Mesodermal cell (in vitro differentiated cells): ENCODE data around the gene ETV5.

Experiments
- H3K27ac ChIP-seq: 2 replicates; pipeline ENCODE4 v1.7.0; 2013; ENCODE audit warnings: mild to moderate bottlenecking, low read depth, low read length, moderate library complexity; ENCODE audit not compliant: severe bottlenecking
- H3K36me3 ChIP-seq: 2 replicates; pipeline ENCODE4 v1.7.1; 2013; ENCODE audit warnings: mild to moderate bottlenecking, low read length, moderate library complexity; ENCODE audit not compliant: control insufficient read depth, insufficient read depth
- H3K4me1 ChIP-seq: one replicate; pipeline ENCODE4 v1.7.1; 2013; ENCODE audit warnings: mild to moderate bottlenecking, low read length; ENCODE audit not compliant: insufficient read depth, control insufficient read depth, poor library complexity, severe bottlenecking
- H3K4me3 ChIP-seq: 2 replicates; pipeline ENCODE4 v1.7.0; 2013; ENCODE audit warnings: low read length, control low read depth, mild to moderate bottlenecking; ENCODE audit not compliant: insufficient read depth, poor library complexity, severe bottlenecking; ENCODE audit errors: extremely low read depth
- H3K9me3 ChIP-seq: 2 replicates; pipeline ENCODE4 v1.7.1; 2013; ENCODE audit warnings: mild to moderate bottlenecking, low read length, moderate library complexity; ENCODE audit not compliant: control insufficient read depth
- WGBS, 2 experiments: methylation state at CpG; one replicate each; pipeline ENCODE4 v1.1.5; 2013; ENCODE audit warnings: missing lambda C conversion rate in 2 of 2; ENCODE audit not compliant: insufficient coverage in 2 of 2; 5-methylcytosine and 5-hydroxymethylcytosine counted together

ETV5 gene

GRCh38 chr3:186108106-186108940 is 566 bp downstream of the ETV5 start:
- Histone ChIP-seq H3K4me1 (peaks cover 17% of the 10 kb centered on the region), H3K4me3 (peak overlapping the region; percentile 91), H3K9me3 (no peaks in the 10 kb centered on the region), H3K36me3 (peaks cover 11% of the 10 kb centered on the region), H3K27ac (peak overlapping the region; percentile 93)
- WGBS, 2 experiments = 0% methylated on average over 24 to 49 of the region's 69 CpGs

- peak overlapping the region; percentile 91 for H3K4me3 ChIP-seq
- WGBS, 2 experiments = 0 to 2% methylated on average over 15 to 16 of the region's 45 CpGs
- H3K4me1 ChIP-seq = peaks cover 20% of the 10 kb centered on the region
- peak overlapping the region; percentile 93 for H3K27ac ChIP-seq
- H3K36me3 ChIP-seq = peaks cover 19% of the 10 kb centered on the region
- no peaks in the 10 kb centered on the region for H3K9me3 ChIP-seq
Measured at GRCh38 chr3:186107215-186108105, 1.4 kb downstream of the ETV5 start.

GRCh38 chr3:186105543-186105942 is 3.3 kb downstream of the ETV5 start:
- no peak overlapping the region for H3K4me3 ChIP-seq
- H3K36me3 ChIP-seq = peaks cover 36% of the 10 kb centered on the region
- WGBS, 2 experiments = 56 to 88% methylated on average over 1 to 3 of the region's 6 CpGs
- H3K4me1 ChIP-seq = peaks cover 21% of the 10 kb centered on the region
- peak overlapping the region; percentile 59 for H3K27ac ChIP-seq
- no peaks in the 10 kb centered on the region for H3K9me3 ChIP-seq

GRCh38 chr3:186102687-186103086 is 6.2 kb downstream of the ETV5 start:
- Histone ChIP-seq H3K9me3 (no peaks in the 10 kb centered on the region), H3K36me3 (peaks cover 44% of the 10 kb centered on the region), H3K4me3 (no peak overlapping the region), H3K27ac (no peak overlapping the region), H3K4me1 (peaks cover 45% of the 10 kb centered on the region)
- WGBS, 2 experiments = 81 to 82% methylated on average over 3 to 4 of the region's 4 CpGs

GRCh38 chr3:186100398-186100797 is 8.5 kb downstream of the ETV5 start:
- H3K4me3 ChIP-seq = no peak overlapping the region
- no peaks in the 10 kb centered on the region for H3K9me3 ChIP-seq
- H3K27ac ChIP-seq = no peak overlapping the region
- peaks cover 52% of the 10 kb centered on the region for H3K36me3 ChIP-seq
- H3K4me1 ChIP-seq = peaks cover 57% of the 10 kb centered on the region
- WGBS, 2 experiments = 100% methylated on average over 2 of the region's 3 CpGs; no CpG with 5 or more reads in 1 of the 2 experiments

GRCh38 chr3:186099178-186099577 is 9.7 kb downstream of the ETV5 start:
- Histone ChIP-seq H3K36me3 (peaks cover 61% of the 10 kb centered on the region), H3K27ac (peak overlapping the region; percentile 95)

GRCh38 chr3:186098740-186099139 is 10.1 kb downstream of the ETV5 start:
- H3K27ac ChIP-seq = peak overlapping the region; percentile 95
- H3K4me3 ChIP-seq = no peak overlapping the region
- WGBS, 2 experiments = 46 to 49% methylated on average over 2 of the region's 3 CpGs
- peaks cover 61% of the 10 kb centered on the region for H3K36me3 ChIP-seq
- H3K4me1 ChIP-seq = peaks cover 49% of the 10 kb centered on the region
- H3K9me3 ChIP-seq = no peaks in the 10 kb centered on the region

More at GRCh38 chr3:186099178-186099577, 9.7 kb downstream of the ETV5 start:
- H3K9me3 ChIP-seq = no peaks in the 10 kb centered on the region
- peaks cover 54% of the 10 kb centered on the region for H3K4me1 ChIP-seq
- 79 to 84% methylated on average over 1 to 5 of the region's 5 CpGs for WGBS, 2 experiments
- H3K4me3 ChIP-seq = no peak overlapping the region

GRCh38 chr3:186097663-186098451 is 11.0 kb downstream of the ETV5 start:
- 1% methylated on average over 14 to 15 of the region's 16 CpGs for WGBS, 2 experiments
- peaks cover 62% of the 10 kb centered on the region for H3K36me3 ChIP-seq
- H3K27ac ChIP-seq = peak overlapping the region; percentile 95
- H3K4me1 ChIP-seq = peaks cover 42% of the 10 kb centered on the region
- no peaks in the 10 kb centered on the region for H3K9me3 ChIP-seq
- peak overlapping the region; percentile 21 for H3K4me3 ChIP-seq

- 18% methylated on average over 3 of the region's 4 CpGs; no CpG with 5 or more reads in 1 of the 2 experiments for WGBS, 2 experiments
- H3K4me3 ChIP-seq = peak overlapping the region; percentile 21
- H3K9me3 ChIP-seq = no peaks in the 10 kb centered on the region
- H3K4me1 ChIP-seq = peaks cover 42% of the 10 kb centered on the region
- H3K27ac ChIP-seq = peak overlapping the region; percentile 95
- H3K36me3 ChIP-seq = peaks cover 62% of the 10 kb centered on the region
Measured at GRCh38 chr3:186097317-186097662, 11.6 kb downstream of the ETV5 start.

- WGBS, 2 experiments = 71% methylated on average over 1 of the region's 2 CpGs; no CpG with 5 or more reads in 1 of the 2 experiments
- Histone ChIP-seq H3K27ac (peak overlapping the region; percentile 95), H3K4me3 (no peak overlapping the region)
Measured at GRCh38 chr3:186096290-186096689, 12.6 kb downstream of the ETV5 start.

More at GRCh38 chr3:186096290-186096689, 12.6 kb downstream of the ETV5 start:
- peaks cover 56% of the 10 kb centered on the region for H3K36me3 ChIP-seq
- H3K4me1 ChIP-seq = peaks cover 48% of the 10 kb centered on the region
- H3K9me3 ChIP-seq = no peaks in the 10 kb centered on the region
